Astrocyte (in vitro differentiated cells and primary cell): ENCODE measurements around the gene SAP30L. TPM values are rescaled to one million over a fixed set of nuclear protein-coding genes. Genes with fewer than 3 reads are reported as not detected.

Source experiments
- DNase-seq: peaks from one replicate; pipeline ENCODE4 v3.0.0-alpha.2; 2010; ENCODE audit warnings: low read depth
- FAIRE-seq: peaks from 2 replicates; lab custom pipeline; 2011; peaks lifted over from hg19 to GRCh38; lab: Jason Lieb, UNC
- H2AFZ ChIP-seq: 2 replicates; pipeline ENCODE4 v1.6.0; 2012; ENCODE audit warnings: low read depth, low read length, inconsistent platforms
- H3K27ac ChIP-seq: 2 replicates; pipeline ENCODE4 v1.5.1; 2011; ENCODE audit warnings: low read depth, low read length, inconsistent platforms
- H3K27me3 ChIP-seq: 2 replicates; pipeline ENCODE4 v1.6.0; 2011; ENCODE audit warnings: low read length, inconsistent platforms; ENCODE audit not compliant: insufficient read depth
- H3K36me3 ChIP-seq: 2 replicates; pipeline ENCODE4 v1.5.1; 2011; ENCODE audit warnings: low read length, inconsistent platforms; ENCODE audit not compliant: insufficient read depth
- H3K4me1 ChIP-seq: 2 replicates; pipeline ENCODE4 v1.5.1; 2011; ENCODE audit warnings: low read length, inconsistent platforms; ENCODE audit not compliant: insufficient read depth
- H3K4me2 ChIP-seq: 2 replicates; pipeline ENCODE4 v1.6.0; 2012; ENCODE audit warnings: low read length, inconsistent platforms
- H3K4me3 ChIP-seq: 2 replicates; pipeline ENCODE4 v1.5.1; 2011; ENCODE audit warnings: low read depth, mild to moderate bottlenecking, low read length, inconsistent platforms; ENCODE audit not compliant: insufficient read depth
- H3K79me2 ChIP-seq: 2 replicates; pipeline ENCODE4 v1.6.0; 2012; ENCODE audit warnings: mild to moderate bottlenecking, low read length, inconsistent platforms; ENCODE audit not compliant: insufficient read depth
- H3K9ac ChIP-seq: 2 replicates; pipeline ENCODE4 v1.6.0; 2012; ENCODE audit warnings: mild to moderate bottlenecking, low read length, inconsistent platforms
- H3K9me3 ChIP-seq: 2 replicates; pipeline ENCODE4 v1.5.1; 2012; ENCODE audit warnings: low read depth, mild to moderate bottlenecking, low read length, inconsistent platforms; ENCODE audit not compliant: insufficient read depth
- H4K20me1 ChIP-seq: 2 replicates; pipeline ENCODE4 v1.6.0; 2012; ENCODE audit warnings: low read length, inconsistent platforms; ENCODE audit not compliant: insufficient read depth
- H3K27ac Mint-ChIP-seq: one replicate; pipeline ENCODE4 v1.8.0; 2021; ENCODE audit warnings: mild to moderate bottlenecking, mixed read lengths; ENCODE audit not compliant: unreplicated experiment
- H3K27me3 Mint-ChIP-seq: one replicate; pipeline ENCODE4 v1.8.0; 2021; ENCODE audit warnings: low read depth, mixed read lengths; ENCODE audit not compliant: unreplicated experiment
- H3K36me3 Mint-ChIP-seq: one replicate; pipeline ENCODE4 v1.8.0; 2021; ENCODE audit warnings: low read depth, mixed read lengths; ENCODE audit not compliant: unreplicated experiment
- H3K4me1 Mint-ChIP-seq: one replicate; pipeline ENCODE4 v1.8.0; 2021; ENCODE audit warnings: low read depth, mixed read lengths; ENCODE audit not compliant: unreplicated experiment
- H3K4me3 Mint-ChIP-seq: one replicate; pipeline ENCODE4 v1.8.0; 2021; ENCODE audit warnings: mild to moderate bottlenecking, moderate library complexity, mixed read lengths; ENCODE audit not compliant: unreplicated experiment
- H3K9me3 Mint-ChIP-seq: one replicate; pipeline ENCODE4 v1.8.0; 2021; ENCODE audit warnings: mild to moderate bottlenecking, mixed read lengths; ENCODE audit not compliant: unreplicated experiment
- CTCF ChIP-seq: IDR thresholded peaks from 2 replicates; pipeline ENCODE4 v1.5.1; 2011; ENCODE audit warnings: low read depth, mild to moderate bottlenecking, inconsistent platforms, low read length, moderate library complexity; ENCODE audit not compliant: insufficient read depth
- EZH2 ChIP-seq: IDR thresholded peaks from 2 replicates; pipeline ENCODE4 v1.6.1; 2012; ENCODE audit warnings: mild to moderate bottlenecking, low read length, inconsistent platforms; ENCODE audit not compliant: insufficient read depth
- total RNA-seq: library from RNA; stranded (reverse); gene quantifications from 2 replicates; pipeline ENCODE4 v1.2.1, GENCODE V29; 2021

SAP30L gene
- total RNA-seq, 1 donor from 2014 or later: 26.3 TPM

- Histone ChIP-seq H3K4me3 (no peak overlapping the region), H3K36me3 (no peaks in the 10 kb centered on the region), H3K9me3 (peaks cover 2% of the 10 kb centered on the region), H4K20me1 (peaks cover 18% of the 10 kb centered on the region), H3K9ac (no peak overlapping the region), H3K4me2 (no peak overlapping the region), H2AFZ (no peak overlapping the region), H3K4me1 (no peaks in the 10 kb centered on the region), H3K27me3 (peaks cover 87% of the 10 kb centered on the region), H3K27ac (no peak overlapping the region), H3K79me2 (no peaks in the 10 kb centered on the region)
- FAIRE-seq (no peak), DNase-seq (no peak)
- TF ChIP-seq EZH2: no peak
- Mint-ChIP-seq H3K9me3 (peaks cover 12% of the 10 kb centered on the region), H3K27me3 (peaks cover 87% of the 10 kb centered on the region), H3K27ac (no peak overlapping the region), H3K4me1 (no peaks in the 10 kb centered on the region), H3K36me3 (peaks cover 1% of the 10 kb centered on the region), H3K4me3 (no peak overlapping the region)
These were observed 39.3 kb downstream of the SAP30L start for GRCh38 chr5:154485096-154485491.

GRCh38 chr5:154485850-154486426 is 40.1 kb downstream of the SAP30L start:
- H3K36me3 Mint-ChIP-seq: peaks cover 1% of the 10 kb centered on the region
- DNase-seq (no peak), FAIRE-seq (no peak)
- Histone ChIP-seq H3K4me2 (no peak overlapping the region), H3K4me1 (no peaks in the 10 kb centered on the region), H3K27ac (no peak overlapping the region), H3K9ac (no peak overlapping the region), H3K4me3 (no peak overlapping the region), H3K9me3 (no peaks in the 10 kb centered on the region), H3K36me3 (no peaks in the 10 kb centered on the region), H3K79me2 (no peaks in the 10 kb centered on the region), H4K20me1 (peaks cover 18% of the 10 kb centered on the region), H2AFZ (no peak overlapping the region), H3K27me3 (peaks cover 84% of the 10 kb centered on the region)
- no peaks in the 10 kb centered on the region for H3K4me1 Mint-ChIP-seq
- TF ChIP-seq EZH2 (peak; percentile 35), CTCF (no peak)
- H3K4me3 Mint-ChIP-seq: no peak overlapping the region
- H3K27me3 Mint-ChIP-seq: peaks cover 83% of the 10 kb centered on the region
- H3K27ac Mint-ChIP-seq: peak overlapping the region; percentile 20
- H3K9me3 Mint-ChIP-seq: peaks cover 6% of the 10 kb centered on the region

GRCh38 chr5:154486427-154486866 is 40.6 kb downstream of the SAP30L start:
- H3K27ac Mint-ChIP-seq: no peak overlapping the region
- no peak overlapping the region for H3K4me3 Mint-ChIP-seq
- Histone ChIP-seq H3K9ac (no peak overlapping the region), H3K79me2 (no peaks in the 10 kb centered on the region), H3K4me3 (no peak overlapping the region), H2AFZ (no peak overlapping the region), H3K4me1 (no peaks in the 10 kb centered on the region), H3K27ac (no peak overlapping the region), H3K36me3 (no peaks in the 10 kb centered on the region), H3K4me2 (no peak overlapping the region), H3K27me3 (peaks cover 79% of the 10 kb centered on the region), H3K9me3 (no peaks in the 10 kb centered on the region), H4K20me1 (peaks cover 13% of the 10 kb centered on the region)
- H3K4me1 Mint-ChIP-seq: no peaks in the 10 kb centered on the region
- no peak for DNase-seq
- peaks cover 1% of the 10 kb centered on the region for H3K36me3 Mint-ChIP-seq
- TF ChIP-seq EZH2 (no peak), CTCF (no peak)
- peaks cover 5% of the 10 kb centered on the region for H3K9me3 Mint-ChIP-seq
- H3K27me3 Mint-ChIP-seq: peaks cover 78% of the 10 kb centered on the region
- no peak for FAIRE-seq
